ENCODE data around the gene DYNLT4. TPM values are rescaled to one million over a fixed set of nuclear protein-coding genes. Genes with fewer than 3 reads are reported as not detected.

DYNLT4 gene
- total RNA-seq (2021; ENCODE audit: unreplicated experiment) (not detected), Bru-seq, nascent RNA (percentile 39 among the genes with signal in this experiment), BruChase-seq, experiment 1, labeled RNA remaining after a 2-hour chase (percentile 23 among the genes with signal in this experiment), BruChase-seq, experiment 2, labeled RNA remaining after a 6-hour chase (percentile 27 among the genes with signal in this experiment)
- polyA plus RNA-seq (2012; ENCODE audit: insufficient read length): not detected
- long read RNA-seq: 0 reads

GRCh38 chr1:44806704-44807363 lies at the start of gene DYNLT4:
TSS of gene DYNLT4 (minus strand) at chr1:44807351. CDS start at chr1:44806668, 683 bp downstream.
- ATAC-seq: peak; percentile 12
- ChIA-PET CTCF (no interaction called here), POLR2A (interaction anchor here (0.6 to 1.2 kb wide), 2 partner anchors 12 to 85 kb away, joined by 3 to 6 read pairs; no protein-coding TSS in a partner anchor)
- H3K27me3 ChIP-seq (ENCODE audit: control insufficient read depth, insufficient read depth, low read length): no peaks in the 10 kb centered on the region
- peaks cover 48% of the 10 kb centered on the region for H3K4me1 ChIP-seq (ENCODE audit: control insufficient read depth, insufficient read depth, low read length)
- no peak for DNase-seq (ENCODE audit: low read depth, low spot score)
- TF ChIP-seq POLR2AphosphoS5 (IDR thresholded peaks at IDR 0.05; ENCODE audit: low read depth, low read length) (no peak), SIN3A (IDR thresholded peaks at IDR 0.05; ENCODE audit: borderline replicate concordance, insufficient read depth, low read depth, low read length) (no peak), REST (IDR thresholded peaks at IDR 0.05; ENCODE audit: insufficient read depth in 1 of 2, low read depth in 2 of 2, low read length in 1 of 2) (no peak), TCF7L2 (IDR thresholded peaks at IDR 0.05; ENCODE audit: low read depth, low read length) (no peak), CTCF (IDR thresholded peaks at IDR 0.05) (no peak)
- no TSS peak for BruUV-seq (replicated peaks)
- H3K9me3 ChIP-seq (ENCODE audit: control insufficient read depth, insufficient read depth, low read depth, low read length): no peaks in the 10 kb centered on the region
- intact Hi-C loops (cut with micrococcal nuclease; ENCODE audit: unreplicated experiment): no loop called here
- no peaks in the 10 kb centered on the region for H3K36me3 ChIP-seq (ENCODE audit: control insufficient read depth, insufficient read depth, low read length)
- no peak within 1 kb of the TSS for H3K4me3 ChIP-seq (ENCODE audit: low read depth in 2 of 2, low read length in 2 of 2)
- H3K27ac ChIP-seq (ENCODE audit: low read length): peak within 1 kb of the TSS; percentile 94
- in situ Hi-C loops (cut with HindIII; ENCODE audit: low pct_unique_long_range_greater_than_20kb, low sequenced_read_pairs): no loop called here

GRCh38 chr1:44855742-44856141 lies 48.6 kb upstream of the DYNLT4 start:
- CTCF ChIA-PET: no interaction called here

More at GRCh38 chr1:44855742-44856141, 48.6 kb upstream of the DYNLT4 start:
- no peak overlapping the region for H3K27ac ChIP-seq (ENCODE audit: low read length)
- ATAC-seq (no peak), DNase-seq (ENCODE audit: low read depth, low spot score) (no peak)
- BruUV-seq (replicated peaks): no TSS peak
- no peaks in the 10 kb centered on the region for H3K9me3 ChIP-seq (ENCODE audit: control insufficient read depth, insufficient read depth, low read depth, low read length)
- in situ Hi-C loops (cut with HindIII; ENCODE audit: low pct_unique_long_range_greater_than_20kb, low sequenced_read_pairs) (no loop called here), intact Hi-C loops (cut with micrococcal nuclease; ENCODE audit: unreplicated experiment) (no loop called here)
- H3K4me1 ChIP-seq (ENCODE audit: control insufficient read depth, insufficient read depth, low read length): no peaks in the 10 kb centered on the region
- H3K36me3 ChIP-seq (ENCODE audit: control insufficient read depth, insufficient read depth, low read length): no peaks in the 10 kb centered on the region
- no peak overlapping the region for H3K4me3 ChIP-seq (ENCODE audit: low read depth in 2 of 2, low read length in 2 of 2)
- POLR2A ChIA-PET: interaction anchor here (0.6 kb wide), 1 partner anchor 84 kb away, joined by 5 read pairs; no protein-coding TSS in a partner anchor
- TF ChIP-seq CTCF (IDR thresholded peaks at IDR 0.05): no peak
- TF ChIP-seq TCF7L2 (IDR thresholded peaks at IDR 0.05; ENCODE audit: low read depth, low read length): no peak
- TF ChIP-seq POLR2AphosphoS5 (IDR thresholded peaks at IDR 0.05; ENCODE audit: low read depth, low read length): no peak
- H3K27me3 ChIP-seq (ENCODE audit: control insufficient read depth, insufficient read depth, low read length): no peaks in the 10 kb centered on the region
